OCI-LY3 (cell line): ENCODE results near the gene CA10.

ENCODE experiments used
- EZH2phosphoT487 ChIP-seq: fragments of 200-600 bp; shearing (Covaris generic); IDR thresholded peaks from 2 replicates; pipeline ENCODE4 v1.6.1; 2018; ENCODE audit warnings: antibody characterized with exemption, mixed run types, low read depth
- TF ChIP-seq, protein P1 (sequence below): fragments of 200-600, 300-600 bp; sonication (generic); IDR thresholded peaks from 2 replicates; pipeline ENCODE4 v1.5.1; 2014; ENCODE audit warnings: antibody characterized with exemption, low read length, low read depth

- TF ChIP-seq EZH2phosphoT487 = no peak
- TF ChIP-seq, protein P1, sequence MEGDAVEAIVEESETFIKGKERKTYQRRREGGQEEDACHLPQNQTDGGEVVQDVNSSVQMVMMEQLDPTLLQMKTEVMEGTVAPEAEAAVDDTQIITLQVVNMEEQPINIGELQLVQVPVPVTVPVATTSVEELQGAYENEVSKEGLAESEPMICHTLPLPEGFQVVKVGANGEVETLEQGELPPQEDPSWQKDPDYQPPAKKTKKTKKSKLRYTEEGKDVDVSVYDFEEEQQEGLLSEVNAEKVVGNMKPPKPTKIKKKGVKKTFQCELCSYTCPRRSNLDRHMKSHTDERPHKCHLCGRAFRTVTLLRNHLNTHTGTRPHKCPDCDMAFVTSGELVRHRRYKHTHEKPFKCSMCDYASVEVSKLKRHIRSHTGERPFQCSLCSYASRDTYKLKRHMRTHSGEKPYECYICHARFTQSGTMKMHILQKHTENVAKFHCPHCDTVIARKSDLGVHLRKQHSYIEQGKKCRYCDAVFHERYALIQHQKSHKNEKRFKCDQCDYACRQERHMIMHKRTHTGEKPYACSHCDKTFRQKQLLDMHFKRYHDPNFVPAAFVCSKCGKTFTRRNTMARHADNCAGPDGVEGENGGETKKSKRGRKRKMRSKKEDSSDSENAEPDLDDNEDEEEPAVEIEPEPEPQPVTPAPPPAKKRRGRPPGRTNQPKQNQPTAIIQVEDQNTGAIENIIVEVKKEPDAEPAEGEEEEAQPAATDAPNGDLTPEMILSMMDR = no peak
Observed at GRCh38 chr17:51740531-51740930, 418.0 kb downstream of the CA10 start.
